ENCODE data around the gene SBK1.

Gene SBK1

GRCh38 chr16:28308794-28309584 lies 16.7 kb downstream of the SBK1 start:
- DNase-seq (ENCODE audit: low spot score), result no peak
- no peak for TF ChIP-seq CTCF (IDR thresholded peaks at IDR 0.05; ENCODE audit: extremely low read depth, missing control alignments)

GRCh38 chr16:28309811-28310311 lies 17.5 kb downstream of the SBK1 start:
- no peak for TF ChIP-seq CTCF (IDR thresholded peaks at IDR 0.05; ENCODE audit: extremely low read depth, missing control alignments)
- DNase-seq (ENCODE audit: low spot score), result no peak

DNA sequence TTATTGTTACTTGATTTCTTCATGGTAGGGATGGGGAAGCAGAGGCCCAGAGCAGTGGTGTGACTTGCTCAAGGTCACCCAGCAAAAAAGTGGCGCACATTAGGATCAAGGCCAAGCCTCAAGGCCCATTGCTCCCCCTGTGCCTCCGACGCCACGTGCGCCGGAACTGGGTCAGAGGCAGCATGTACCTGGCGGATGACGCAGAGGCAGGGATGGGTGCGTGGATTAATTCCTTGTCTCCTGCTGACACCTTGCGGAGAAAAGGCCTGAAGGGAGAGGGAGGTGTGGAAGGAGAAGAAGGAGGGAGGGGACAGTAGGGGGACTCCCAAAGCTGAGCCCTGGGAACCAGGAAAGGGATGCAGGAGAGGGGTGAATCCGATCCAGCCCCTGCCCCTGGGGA lies 18.5 kb downstream of the SBK1 start:
- no peak for TF ChIP-seq CTCF (IDR thresholded peaks at IDR 0.05; ENCODE audit: extremely low read depth, missing control alignments)
- no peak for DNase-seq (ENCODE audit: low spot score)

- TF ChIP-seq CTCF (IDR thresholded peaks at IDR 0.05; ENCODE audit: extremely low read depth, missing control alignments), result no peak
- no peak for DNase-seq (ENCODE audit: low spot score)
Measured at GRCh38 chr16:28311413-28311812, 19.1 kb downstream of the SBK1 start.

GRCh38 chr16:28311913-28312312 lies 19.6 kb downstream of the SBK1 start:
- no peak for DNase-seq (ENCODE audit: low spot score)
- no peak for TF ChIP-seq CTCF (IDR thresholded peaks at IDR 0.05; ENCODE audit: extremely low read depth, missing control alignments)

- DNase-seq (ENCODE audit: low spot score), result no peak
- TF ChIP-seq CTCF (IDR thresholded peaks at IDR 0.05; ENCODE audit: extremely low read depth, missing control alignments), result no peak
Measured at GRCh38 chr16:28312327-28312726, 20.0 kb downstream of the SBK1 start.

GRCh38 chr16:28313587-28313986 lies 21.3 kb downstream of the SBK1 start:
- no peak for DNase-seq (ENCODE audit: low spot score)
- no peak for TF ChIP-seq CTCF (IDR thresholded peaks at IDR 0.05; ENCODE audit: extremely low read depth, missing control alignments)

Data from GM20000 (cell line).